Neural cell (in vitro differentiated cells): ENCODE results near the gene CC2D1A.
"Not testable (repeated sequence)": the region's sequence is repeated elsewhere in the genome, so short reads cannot be mapped to it uniquely, and the experiment has no call there.

ENCODE experiments used
- REST ChIP-seq: IDR thresholded peaks from 2 replicates; pipeline ENCODE4 v1.6.1; 2012; ENCODE audit warnings: borderline replicate concordance
- TF ChIP-seq, protein P1 (sequence below): fragments of 450-650 bp; IDR thresholded peaks from 2 replicates; pipeline ENCODE4 v1.5.1; 2014; ENCODE audit warnings: antibody characterized with exemption, mild to moderate bottlenecking, moderate library complexity; ENCODE audit not compliant: poor library complexity, severe bottlenecking

DNA sequence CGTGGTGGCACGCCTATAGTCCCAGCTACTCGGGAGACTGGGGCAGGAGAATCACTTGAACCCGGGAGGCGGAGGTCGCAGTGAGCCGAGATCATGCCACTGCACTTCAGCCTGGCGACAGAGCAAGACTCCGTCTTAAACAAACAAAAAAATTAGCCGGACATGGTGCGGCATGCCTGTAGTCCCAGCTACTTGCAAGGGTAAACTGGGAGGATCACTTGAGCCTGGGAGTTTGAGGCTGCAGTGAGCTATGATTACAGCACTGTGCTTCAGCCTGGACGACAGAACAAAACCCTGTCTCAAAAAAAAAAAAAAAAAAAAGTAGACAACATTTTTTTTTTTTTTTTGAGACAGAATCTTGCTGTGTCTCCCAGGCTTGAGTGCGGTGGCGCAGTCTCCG lies 65.9 kb downstream of the CC2D1A start:
- TF ChIP-seq, protein P1, sequence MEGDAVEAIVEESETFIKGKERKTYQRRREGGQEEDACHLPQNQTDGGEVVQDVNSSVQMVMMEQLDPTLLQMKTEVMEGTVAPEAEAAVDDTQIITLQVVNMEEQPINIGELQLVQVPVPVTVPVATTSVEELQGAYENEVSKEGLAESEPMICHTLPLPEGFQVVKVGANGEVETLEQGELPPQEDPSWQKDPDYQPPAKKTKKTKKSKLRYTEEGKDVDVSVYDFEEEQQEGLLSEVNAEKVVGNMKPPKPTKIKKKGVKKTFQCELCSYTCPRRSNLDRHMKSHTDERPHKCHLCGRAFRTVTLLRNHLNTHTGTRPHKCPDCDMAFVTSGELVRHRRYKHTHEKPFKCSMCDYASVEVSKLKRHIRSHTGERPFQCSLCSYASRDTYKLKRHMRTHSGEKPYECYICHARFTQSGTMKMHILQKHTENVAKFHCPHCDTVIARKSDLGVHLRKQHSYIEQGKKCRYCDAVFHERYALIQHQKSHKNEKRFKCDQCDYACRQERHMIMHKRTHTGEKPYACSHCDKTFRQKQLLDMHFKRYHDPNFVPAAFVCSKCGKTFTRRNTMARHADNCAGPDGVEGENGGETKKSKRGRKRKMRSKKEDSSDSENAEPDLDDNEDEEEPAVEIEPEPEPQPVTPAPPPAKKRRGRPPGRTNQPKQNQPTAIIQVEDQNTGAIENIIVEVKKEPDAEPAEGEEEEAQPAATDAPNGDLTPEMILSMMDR = not testable (repeated sequence)
- not testable (repeated sequence) for TF ChIP-seq REST
